ENCODE measurements around the gene NKAP.
"Not testable (repeated sequence)": the region's sequence is repeated elsewhere in the genome, so short reads cannot be mapped to it uniquely, and the experiment has no call there.

The NKAP gene

DNA sequence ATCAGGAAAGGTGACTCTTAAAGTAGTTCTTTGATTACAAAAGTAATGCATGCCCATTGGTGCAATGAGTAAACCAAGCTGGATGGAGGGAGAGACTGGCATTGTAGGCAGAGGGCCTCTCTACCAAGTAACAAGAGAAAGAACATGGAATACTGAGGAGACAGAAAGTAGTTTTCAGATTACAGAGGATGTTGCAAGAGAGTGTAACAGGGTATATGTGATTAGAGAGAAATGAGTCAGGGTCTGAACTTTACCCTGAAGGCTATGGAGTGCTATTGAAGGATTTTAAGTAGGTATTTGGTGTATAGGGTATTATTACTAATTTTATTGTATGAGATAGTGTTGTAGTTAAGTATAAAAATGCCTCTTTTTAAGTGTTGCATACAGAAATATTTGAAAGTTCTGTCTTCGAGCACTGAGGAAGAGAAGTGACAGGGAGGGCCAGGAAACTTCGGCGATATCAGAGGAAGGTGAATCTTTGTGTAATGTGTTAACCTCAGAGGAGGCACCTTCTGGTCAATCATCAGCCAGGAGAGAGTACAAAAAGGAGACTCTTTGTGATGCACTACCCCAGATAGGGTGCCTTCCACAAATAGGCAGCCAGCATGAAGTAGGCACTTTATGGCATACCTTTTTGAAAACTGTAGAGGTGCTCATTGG, 8.2 kb downstream of the NKAP start:
- DNase-seq: no peak

DNA sequence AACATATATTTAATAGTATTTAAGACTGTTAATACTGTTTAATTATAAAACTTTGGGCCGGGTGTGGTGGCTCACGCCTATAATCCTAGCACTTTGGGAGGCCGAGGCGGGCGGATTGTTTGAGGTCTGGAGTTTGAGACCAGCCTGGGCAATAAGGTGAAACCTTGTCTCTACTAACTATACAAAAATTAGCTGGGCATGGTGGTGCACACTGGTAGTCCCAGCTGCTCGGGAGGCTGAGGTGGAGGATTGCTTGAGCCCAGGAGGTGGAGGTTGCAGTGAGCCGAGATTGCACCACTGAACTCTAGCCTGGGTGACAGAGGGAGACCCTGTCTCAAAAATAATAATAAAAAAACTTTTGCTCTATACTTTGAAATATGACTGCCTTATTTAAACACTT, 21.2 kb downstream of the NKAP start:
- not testable (repeated sequence) for DNase-seq

DNA sequence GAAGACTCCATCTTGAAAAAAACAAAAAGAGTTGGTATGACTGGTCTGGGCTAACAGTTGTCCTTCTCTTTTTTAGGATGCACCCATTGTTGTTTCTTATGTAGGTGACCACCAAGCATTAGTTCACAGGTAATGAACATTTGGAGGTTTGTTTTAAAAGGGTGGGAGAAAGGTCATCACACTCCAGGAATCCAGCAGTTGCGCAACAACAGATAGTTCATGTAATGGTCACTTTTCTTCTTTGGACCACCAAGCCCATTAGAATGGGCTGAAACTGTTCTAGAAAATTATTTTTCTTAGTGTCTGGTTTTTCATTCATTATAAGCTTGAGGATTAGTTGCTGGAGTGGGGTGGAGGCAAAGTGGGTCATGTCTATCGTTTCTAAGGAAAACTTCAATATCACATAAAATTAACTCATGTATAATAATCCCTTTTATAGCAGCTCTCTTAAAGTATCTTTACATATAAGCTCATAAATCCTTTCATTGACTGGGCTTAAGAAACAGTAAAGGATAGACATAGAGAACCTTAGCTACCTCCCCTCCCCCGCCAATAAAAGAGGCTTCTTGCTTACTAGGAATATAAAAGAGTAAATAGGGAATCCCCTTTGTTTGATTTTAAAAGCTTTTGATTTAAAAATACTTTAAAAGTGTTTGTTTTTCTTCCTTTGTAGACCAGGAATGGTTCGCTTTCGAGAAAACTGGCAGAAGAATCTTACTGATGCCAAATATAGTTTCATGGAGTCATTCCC, 23.5 kb downstream of the NKAP start:
- DNase-seq: no peak

DNA sequence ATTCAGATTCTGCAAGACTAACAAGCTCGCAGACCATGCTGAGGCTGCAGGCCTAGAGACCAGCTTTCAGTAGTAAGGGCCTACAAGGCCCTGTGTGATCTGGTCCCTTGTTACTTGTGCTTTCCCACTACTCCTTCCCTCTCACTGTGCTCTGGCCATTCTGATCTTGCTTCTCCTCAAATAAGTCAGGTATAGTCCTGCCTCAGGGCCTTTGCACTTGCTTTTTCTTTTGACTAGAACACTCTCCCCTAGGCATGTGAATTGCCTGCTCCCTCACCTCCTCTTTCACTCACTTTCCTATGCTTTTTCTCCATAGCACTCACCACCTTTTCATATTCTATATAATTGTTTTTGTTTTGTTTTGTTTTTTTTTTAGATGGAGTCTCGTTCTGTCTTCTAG, 25.7 kb downstream of the NKAP start:
- DNase-seq: no peak

DNA sequence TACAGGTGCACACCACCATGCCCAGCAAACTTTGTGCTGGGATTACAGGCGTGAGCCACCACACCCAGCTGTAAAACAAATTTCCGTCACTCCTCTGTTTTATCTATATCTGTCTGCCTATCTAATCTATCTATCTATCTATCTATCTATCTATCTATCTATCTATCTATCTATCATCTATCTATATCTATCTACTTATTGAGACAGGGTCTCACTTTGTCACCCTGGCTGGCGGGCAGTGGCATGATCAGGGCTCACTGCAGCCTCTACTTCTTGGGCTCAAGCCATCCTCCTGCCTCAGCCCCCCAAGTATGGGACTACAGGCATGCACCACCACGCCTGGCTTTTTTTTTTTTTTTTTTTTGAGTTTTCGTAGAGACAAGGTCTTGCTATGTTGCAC, 27.2 kb downstream of the NKAP start:
- DNase-seq: no peak

DNA sequence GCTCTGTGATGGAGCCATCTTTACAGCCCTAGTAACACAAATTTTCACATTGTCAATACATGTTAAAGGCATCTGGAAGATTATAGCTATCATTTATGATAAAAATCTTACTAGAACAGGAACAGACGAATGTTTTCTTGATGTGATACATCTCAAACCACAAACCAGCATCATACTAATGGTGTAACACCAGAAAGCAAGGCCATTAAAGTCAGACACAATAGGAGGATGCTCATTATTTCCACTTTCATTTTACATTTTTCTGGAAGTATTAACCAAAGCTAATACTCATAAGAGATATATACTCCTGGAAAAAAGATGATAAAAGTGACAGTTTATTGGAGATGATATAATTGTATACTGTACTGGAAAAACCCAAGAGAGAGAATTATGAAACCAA, 42.6 kb downstream of the NKAP start:
- DNase-seq: no peak

DNA sequence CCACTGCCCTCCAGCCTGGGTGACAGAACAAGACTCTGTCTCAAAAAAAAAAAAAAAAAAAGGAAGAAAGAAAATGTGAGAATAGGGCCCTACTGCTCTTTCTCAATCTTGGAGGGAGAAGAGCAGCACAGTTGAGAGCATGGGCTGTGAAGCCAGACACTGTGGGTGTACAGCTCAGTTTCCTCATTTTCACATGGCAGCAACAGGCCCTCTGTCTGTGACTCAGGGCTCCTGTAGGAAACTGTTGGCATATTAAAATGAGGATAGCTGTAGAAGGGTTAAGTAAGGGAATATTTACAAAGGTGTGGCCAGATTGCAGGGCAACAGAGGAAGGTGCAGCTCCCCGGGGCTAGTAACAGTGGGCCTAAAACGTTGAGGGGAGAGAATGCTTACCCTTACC, 44.4 kb downstream of the NKAP start:
- no peak for DNase-seq

DNA sequence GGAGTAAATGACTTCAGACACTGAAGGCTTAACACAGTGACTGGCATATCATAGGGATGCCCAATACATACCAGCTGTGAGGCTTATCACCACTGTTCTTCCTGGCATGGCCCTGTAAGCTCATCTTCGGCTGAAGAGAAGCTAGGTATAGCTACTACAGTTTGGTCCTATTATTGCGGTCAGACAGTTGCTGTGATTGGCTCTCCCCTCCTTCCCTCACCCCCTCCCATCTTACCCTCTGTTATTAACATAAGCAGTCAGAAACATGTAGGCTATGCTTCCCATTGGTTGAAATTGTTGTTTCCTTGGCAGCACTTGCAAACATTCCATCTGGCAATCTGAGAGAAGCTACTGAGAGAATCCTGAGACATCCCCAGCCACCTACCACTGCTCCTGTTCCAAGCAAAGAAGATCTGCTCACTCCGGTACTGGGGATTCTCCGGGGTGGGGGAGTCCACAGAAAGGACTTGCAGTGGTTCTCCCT, 47.7 kb downstream of the NKAP start, which contains the start of gene AKAP14:
Gene AKAP14 (plus strand): TSS at position 51 of the 484 bp plus-strand sequence. CDS start 7,331 bp downstream, outside the sequence.
- DNase-seq: no peak

DNA sequence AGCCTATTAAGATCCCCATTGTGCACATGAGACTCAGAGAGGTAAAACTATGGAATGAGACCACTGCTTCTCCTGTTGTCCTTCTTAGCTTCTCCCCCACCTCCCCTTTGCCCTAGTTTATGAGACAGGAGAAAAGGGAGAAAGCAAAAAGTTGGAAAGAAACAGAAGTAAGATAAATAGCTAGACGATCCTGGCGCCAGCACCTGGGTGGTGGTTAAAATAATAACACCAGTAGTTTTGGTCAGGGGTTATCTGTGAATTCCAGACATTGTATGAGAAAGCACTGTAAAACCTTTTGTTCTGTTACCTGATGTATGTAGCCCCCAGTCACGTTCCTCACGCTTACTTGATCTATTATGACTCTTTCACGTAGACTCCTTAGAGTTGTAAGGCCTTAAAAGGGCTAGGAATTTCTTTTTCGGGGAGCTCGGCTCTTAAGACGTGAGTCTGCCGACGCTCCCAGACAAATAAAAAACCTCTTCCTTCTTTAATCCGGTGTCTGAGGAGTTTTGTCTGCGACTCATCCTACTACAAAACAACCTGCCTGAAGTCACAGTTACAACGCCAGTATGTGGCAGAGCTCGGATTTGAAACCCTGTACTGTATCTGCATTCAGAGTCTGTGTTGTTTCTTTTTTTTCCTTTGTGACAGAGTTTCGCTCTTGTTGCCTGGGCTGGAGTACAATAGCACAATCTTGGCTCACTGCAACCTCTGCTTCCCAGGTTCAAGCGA, 51.4 kb downstream of the NKAP start:
- not testable (repeated sequence) for DNase-seq

DNA sequence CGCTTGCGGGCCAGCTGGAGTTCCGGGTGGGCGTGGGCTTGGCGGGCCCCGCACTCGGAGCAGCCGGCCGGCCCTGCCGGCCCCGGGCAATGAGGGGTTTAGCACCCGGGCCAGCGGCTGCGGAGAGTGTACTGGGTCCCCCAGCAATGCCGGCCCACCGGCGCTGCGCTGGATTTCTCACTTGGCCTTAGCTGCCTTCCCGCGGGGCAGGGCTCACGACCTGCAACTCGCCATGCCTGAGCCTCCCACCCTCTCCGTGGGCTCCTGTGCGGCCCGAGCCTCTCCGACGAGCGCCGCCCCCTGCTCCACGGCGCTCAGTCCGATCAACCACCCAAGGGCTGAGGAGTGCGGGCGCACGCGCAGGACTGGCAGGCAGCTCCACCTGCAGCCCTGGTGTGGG, 52.9 kb downstream of the NKAP start:
- not testable (repeated sequence) for DNase-seq

DNA sequence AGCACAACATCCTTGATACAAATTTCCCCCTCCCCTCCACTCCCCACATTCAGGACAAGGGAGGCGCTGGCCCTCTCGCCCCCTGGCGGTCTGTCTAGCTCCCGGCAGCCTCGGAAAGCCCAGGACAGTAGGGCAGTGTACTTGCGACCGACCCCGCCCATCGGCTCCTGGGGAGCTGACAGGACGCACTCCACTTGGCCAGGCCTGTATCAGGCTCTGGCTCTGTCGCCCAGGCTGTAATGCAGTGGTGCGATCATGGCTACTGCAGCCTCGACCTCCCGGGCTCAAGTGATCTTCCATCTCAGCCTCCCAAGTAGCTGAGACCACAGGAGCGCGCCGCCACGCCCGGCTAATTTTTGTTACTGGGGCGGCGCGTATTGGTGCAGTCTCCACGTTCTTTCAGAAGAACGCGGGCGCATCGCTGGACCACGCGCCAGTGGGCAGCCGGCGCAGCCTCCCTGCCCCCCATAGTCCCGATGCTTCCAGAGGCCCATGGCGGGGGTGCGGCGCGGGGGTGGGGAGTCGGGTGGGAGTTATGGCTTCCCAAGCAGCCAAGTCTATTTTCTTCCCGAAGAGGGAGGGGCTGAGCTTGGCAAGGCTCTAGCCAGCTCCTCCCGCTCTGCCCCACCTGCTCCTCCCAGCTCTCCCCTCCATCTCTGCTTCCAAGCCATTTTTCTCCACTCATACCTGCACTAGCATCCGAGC, 55.7 kb downstream of the NKAP start:
- DNase-seq: peak; percentile 68

DNA sequence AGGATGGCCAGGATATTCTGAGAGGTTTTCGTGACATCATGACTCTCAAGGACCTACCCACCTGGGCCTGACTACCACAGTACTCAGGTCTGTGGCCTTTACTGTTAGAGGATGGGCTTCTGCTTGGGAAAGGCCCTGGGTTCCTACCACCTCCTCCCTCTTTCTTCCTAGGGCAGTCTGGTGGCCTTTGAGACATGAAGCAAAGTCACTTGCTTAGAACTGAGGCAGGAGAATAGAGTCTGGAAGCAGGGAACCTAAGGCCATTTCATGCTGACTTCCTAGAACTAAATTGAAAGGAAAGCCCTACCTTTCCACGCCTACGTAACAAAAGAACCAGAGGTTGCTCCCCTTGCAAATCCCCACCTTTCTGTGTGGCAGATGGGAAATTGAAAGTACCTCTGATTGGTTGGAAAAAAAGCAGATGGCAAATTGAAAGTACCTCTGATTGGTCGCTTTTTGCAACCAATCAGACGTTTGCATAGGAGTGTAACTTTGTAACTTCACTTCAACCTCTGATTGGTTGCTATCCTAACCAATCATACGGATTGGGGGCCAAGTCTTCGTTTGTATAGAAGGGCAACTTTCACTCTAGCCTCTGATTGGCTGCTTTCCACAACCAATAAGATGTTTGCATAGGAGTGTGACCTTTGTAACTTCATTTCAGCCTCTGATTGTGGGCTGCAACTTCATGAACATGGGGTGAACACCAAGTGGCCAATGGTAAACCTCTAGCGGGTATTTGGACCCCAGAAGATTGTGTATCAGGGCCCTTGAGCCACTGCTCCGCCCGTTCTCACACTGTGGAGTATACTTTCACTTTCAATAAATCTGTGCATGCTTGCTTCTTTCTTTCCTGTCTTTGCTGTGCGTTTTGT, 57.8 kb downstream of the NKAP start:
- peak; percentile 47 for DNase-seq

DNA sequence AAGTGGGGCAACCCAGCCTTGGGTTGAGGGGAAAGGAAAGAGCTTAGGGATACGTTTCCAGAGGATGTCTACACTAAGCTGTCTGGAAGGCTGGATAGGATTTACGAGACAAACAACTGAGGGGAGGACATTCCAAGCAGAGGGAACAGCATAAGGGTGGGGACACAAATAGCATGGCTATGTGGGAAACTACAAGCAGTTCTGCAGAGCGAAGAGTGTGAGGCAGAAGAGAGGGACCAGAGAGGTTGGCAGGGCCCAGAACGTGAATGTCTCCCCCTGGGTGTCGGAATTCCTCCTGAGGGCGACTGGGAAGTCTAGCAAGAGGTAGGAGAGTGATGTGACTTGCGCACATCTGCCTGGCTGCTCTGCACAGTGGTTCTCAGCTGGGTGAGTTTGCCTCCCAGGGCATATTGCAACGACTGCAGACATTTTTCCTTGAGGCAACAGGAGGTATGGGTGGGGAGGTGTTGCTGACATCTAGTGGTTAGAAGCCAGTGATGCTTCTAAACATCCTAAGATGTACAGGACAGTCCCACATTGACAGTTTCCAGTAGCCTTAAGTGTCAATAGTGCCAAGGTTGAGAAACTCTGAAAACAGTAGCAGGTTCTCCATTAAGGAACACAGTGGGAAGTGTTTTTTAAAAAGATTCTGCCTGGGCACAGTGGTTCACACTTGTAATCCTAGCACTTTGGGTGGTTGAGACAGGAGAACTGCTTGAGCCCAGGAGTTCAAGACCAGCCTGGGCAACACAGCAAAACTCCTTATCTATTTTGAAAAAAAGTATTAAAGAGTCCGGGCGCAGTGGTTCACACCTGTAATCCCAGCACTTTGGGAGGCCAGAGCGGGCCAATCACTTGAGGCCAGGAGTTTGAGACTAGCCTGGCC, 62.8 kb downstream of the NKAP start:
- DNase-seq: peak; percentile 65

DNA sequence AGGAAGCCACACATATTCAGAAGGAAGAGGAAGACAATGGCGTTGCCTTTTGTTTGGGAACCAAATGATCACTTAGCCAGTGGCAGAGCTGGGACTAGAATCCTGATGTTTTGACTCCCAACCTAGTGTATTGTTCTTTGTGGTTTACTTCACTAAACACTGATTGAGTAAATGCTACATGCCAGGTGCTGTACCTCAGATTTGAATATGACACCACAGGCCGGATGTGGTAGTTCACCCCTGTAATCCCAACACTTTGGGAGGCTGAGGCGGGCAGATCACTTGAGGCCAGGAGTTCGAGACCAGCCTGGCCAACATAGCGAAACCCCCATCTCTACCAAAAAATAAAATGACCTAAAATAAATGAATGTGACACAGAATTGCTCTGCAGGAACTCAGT, 63.5 kb downstream of the NKAP start:
- DNase-seq: no peak

DNA sequence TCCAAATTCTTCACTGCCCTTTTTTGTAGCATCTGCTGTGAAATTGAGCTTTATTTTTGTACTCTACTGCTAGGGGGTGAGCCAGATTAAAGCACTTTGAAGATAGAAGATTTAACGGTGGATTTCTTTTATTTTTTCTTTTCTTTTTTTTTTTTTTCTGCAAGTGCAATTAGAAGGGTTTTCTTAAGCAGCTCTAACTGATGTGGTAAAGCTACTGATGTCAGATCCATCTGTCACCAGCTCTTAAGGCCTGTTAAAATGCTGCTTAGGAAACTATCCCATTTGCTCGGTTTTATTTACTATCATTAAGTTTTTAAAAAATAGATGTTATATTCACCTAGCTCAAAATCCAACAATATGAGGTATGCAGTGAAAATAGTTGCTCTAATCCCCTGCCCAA, 64.8 kb downstream of the NKAP start:
- no peak for DNase-seq

DNA sequence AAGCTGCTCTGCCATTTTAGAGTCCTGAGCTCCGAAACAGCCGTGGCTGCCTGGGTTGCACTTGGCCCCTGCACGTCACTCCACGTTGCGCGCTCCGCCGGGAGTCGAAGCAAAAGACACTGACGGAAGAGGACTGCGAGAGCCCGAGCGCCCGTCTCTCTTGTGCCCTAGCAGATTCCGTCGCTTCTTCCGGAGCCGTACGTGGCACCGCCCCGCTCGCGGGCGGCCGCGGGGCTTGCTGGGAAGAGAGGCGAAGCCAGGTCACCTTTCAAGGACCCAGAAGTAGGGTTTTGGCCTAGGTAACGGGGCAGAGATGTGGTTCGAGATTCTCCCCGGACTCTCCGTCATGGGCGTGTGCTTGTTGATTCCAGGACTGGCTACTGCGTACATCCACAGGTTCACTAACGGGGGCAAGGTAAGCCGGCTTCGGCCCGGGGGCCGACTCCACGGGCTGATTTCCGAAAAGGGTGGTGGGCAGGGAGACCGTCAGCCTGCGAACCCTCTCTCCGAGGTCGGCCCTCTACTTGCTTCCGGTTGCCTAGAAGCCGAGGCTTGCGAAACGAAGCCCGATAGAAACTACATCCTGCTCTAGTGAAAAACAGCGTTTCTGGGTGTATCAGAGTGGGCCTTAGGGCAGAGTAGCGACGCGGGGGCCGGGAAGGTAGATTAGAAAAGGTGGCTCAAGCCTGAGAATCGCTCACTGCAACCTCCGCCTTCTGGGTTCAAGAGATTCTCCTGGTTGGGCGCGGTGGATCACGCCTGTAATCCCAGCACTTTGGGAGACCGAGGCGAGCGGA, 71.8 kb downstream of the NKAP start, which contains the start of the genes NDUFA1 and RNF113A:
Gene NDUFA1 (plus strand): TSS at position 234 of the 797 bp plus-strand sequence. CDS start 80 bp downstream, at position 314.
Gene RNF113A (minus strand): TSS at position 135 of the 797 bp plus-strand sequence. CDS start 120 bp downstream, at position 15.
- DNase-seq: peak; percentile 89

DNA sequence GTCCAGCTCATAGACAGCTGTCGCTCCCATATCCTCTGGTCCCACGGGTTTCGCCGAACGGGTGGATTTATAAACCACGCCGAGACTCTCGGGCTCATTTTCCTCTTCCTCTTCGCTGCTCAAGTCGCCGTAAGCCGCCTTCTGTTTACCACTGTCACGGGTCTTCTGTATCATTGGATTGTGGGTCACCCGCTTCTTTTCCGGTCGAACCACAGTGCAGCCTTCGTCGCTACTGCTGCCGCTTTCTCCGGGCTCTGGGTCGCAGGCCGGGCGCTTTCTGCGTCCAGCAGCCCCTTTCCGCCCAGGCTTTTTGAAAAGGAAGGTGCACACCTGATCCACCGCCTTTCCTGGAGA, 72.3 kb downstream of the NKAP start:
- DNase-seq: no peak
